Right lung (tissue), 5 donors: ENCODE data around the gene LYRM4. TPM values are rescaled to one million over a fixed set of nuclear protein-coding genes. Genes with fewer than 3 reads are reported as not detected.

Source experiments
- DNase-seq, 2 donors: peaks; one replicate each; pipeline ENCODE4 v3.0.0-alpha.2; 2013
- polyA plus RNA-seq, 5 donors: library from polyadenylated mRNA; unstranded; fragments of 120-200 nt; gene quantifications; one replicate each; pipeline versions ENCODE4 v1.2.1 to v1.2.3, GENCODE V29; 2013; ENCODE audit warnings: inconsistent platforms in 1 of 5, low replicate concordance in 1 of 5; ENCODE audit not compliant: insufficient read length in 5 of 5, insufficient read depth in 1 of 5

The LYRM4 gene
- polyA plus RNA-seq, 5 donors: 39.6 to 50.6 (median 46.9) TPM

- no peak for DNase-seq
Measured at GRCh38 chr6:5175635-5176034, 85.1 kb downstream of the LYRM4 start.

GRCh38 chr6:5174756-5175549 lies 85.8 kb downstream of the LYRM4 start:
- no peak for DNase-seq

GRCh38 chr6:5174244-5174643 lies 86.5 kb downstream of the LYRM4 start:
- DNase-seq: peak; percentile 37 to 39

GRCh38 chr6:5173810-5174209 lies 86.9 kb downstream of the LYRM4 start:
- no peak for DNase-seq

- no peak for DNase-seq
Measured at GRCh38 chr6:5172897-5173474, 87.8 kb downstream of the LYRM4 start.

GRCh38 chr6:5172041-5172653 lies 88.6 kb downstream of the LYRM4 start:
- no peak for DNase-seq

GRCh38 chr6:5167501-5167900 lies 93.2 kb downstream of the LYRM4 start:
- DNase-seq: no peak

GRCh38 chr6:5164092-5164491 lies 96.7 kb downstream of the LYRM4 start:
- DNase-seq: no peak

GRCh38 chr6:5163247-5163646 lies 97.5 kb downstream of the LYRM4 start:
- no peak for DNase-seq

- no peak for DNase-seq
Measured at GRCh38 chr6:5162355-5162754, 98.4 kb downstream of the LYRM4 start.

GRCh38 chr6:5160206-5160605 lies 100.5 kb downstream of the LYRM4 start:
- DNase-seq: no peak

- no peak for DNase-seq
Measured at GRCh38 chr6:5159162-5159561, 101.6 kb downstream of the LYRM4 start.

GRCh38 chr6:5158180-5158579 lies 102.6 kb downstream of the LYRM4 start:
- DNase-seq: no peak

GRCh38 chr6:5157621-5158138 lies 103.1 kb downstream of the LYRM4 start:
- DNase-seq: no peak

GRCh38 chr6:5156627-5157026 lies 104.1 kb downstream of the LYRM4 start:
- no peak for DNase-seq

- no peak for DNase-seq
Measured at GRCh38 chr6:5155906-5156305, 104.8 kb downstream of the LYRM4 start.

- no peak for DNase-seq
Measured at GRCh38 chr6:5153186-5153585, 107.6 kb downstream of the LYRM4 start.

GRCh38 chr6:5152460-5152859 lies 108.3 kb downstream of the LYRM4 start:
- no peak for DNase-seq

GRCh38 chr6:5151955-5152401 lies 108.8 kb downstream of the LYRM4 start:
- DNase-seq: no peak

GRCh38 chr6:5151360-5151954 lies 109.3 kb downstream of the LYRM4 start:
- DNase-seq: no peak

GRCh38 chr6:5150551-5151075 lies 110.1 kb downstream of the LYRM4 start:
- no peak for DNase-seq

- no peak for DNase-seq
Measured at GRCh38 chr6:5149891-5150290, 110.9 kb downstream of the LYRM4 start.
